AG04449 (cell line): ENCODE results near the gene RAPGEFL1.

Source experiments
- CTCF ChIA-PET: fragments of 350-600 bp; formaldehyde crosslinking; extraction: SDS; loops from one replicate; lab custom pipeline; 2021; ENCODE audit warnings: antibody characterized with exemption; lab: Yijun Ruan, JAX
- POLR2A ChIA-PET: fragments of 400-600, 350-600 bp; formaldehyde crosslinking; extraction: SDS; loops from one replicate; lab custom pipeline; 2020; ENCODE audit warnings: antibody characterized with exemption, inconsistent platforms; lab: Yijun Ruan, JAX
- DNase-seq: peaks from one replicate; pipeline ENCODE4 v3.0.0-alpha.2; 2010; ENCODE audit warnings: low read depth, low spot score
- H3K4me3 ChIP-seq: 2 replicates; pipeline ENCODE4 v1.5.1; 2011; ENCODE audit warnings: low read depth, mild to moderate bottlenecking, control low read depth, low read length
- TF ChIP-seq, protein P1 (sequence below): IDR thresholded peaks from one replicate; pipeline ENCODE4 v1.5.1; 2011; ENCODE audit warnings: mild to moderate bottlenecking, moderate library complexity, low read length, control low read depth, inconsistent platforms; ENCODE audit not compliant: insufficient read depth; ENCODE audit errors: missing control alignments

The RAPGEFL1 gene

GRCh38 chr17:40179923-40180659 lies 2.8 kb downstream of the RAPGEFL1 start:
- TF ChIP-seq, protein P1, sequence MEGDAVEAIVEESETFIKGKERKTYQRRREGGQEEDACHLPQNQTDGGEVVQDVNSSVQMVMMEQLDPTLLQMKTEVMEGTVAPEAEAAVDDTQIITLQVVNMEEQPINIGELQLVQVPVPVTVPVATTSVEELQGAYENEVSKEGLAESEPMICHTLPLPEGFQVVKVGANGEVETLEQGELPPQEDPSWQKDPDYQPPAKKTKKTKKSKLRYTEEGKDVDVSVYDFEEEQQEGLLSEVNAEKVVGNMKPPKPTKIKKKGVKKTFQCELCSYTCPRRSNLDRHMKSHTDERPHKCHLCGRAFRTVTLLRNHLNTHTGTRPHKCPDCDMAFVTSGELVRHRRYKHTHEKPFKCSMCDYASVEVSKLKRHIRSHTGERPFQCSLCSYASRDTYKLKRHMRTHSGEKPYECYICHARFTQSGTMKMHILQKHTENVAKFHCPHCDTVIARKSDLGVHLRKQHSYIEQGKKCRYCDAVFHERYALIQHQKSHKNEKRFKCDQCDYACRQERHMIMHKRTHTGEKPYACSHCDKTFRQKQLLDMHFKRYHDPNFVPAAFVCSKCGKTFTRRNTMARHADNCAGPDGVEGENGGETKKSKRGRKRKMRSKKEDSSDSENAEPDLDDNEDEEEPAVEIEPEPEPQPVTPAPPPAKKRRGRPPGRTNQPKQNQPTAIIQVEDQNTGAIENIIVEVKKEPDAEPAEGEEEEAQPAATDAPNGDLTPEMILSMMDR = no peak
- CTCF ChIA-PET = interaction anchor here (0.9 to 10.4 kb wide), 9 partner anchors 10 to 154 kb away, joined by 3 to 76 read pairs (median 8); no protein-coding TSS in a partner anchor
- no peak for DNase-seq
- no peak overlapping the region for H3K4me3 ChIP-seq
- POLR2A ChIA-PET = interaction anchor here (0.6 to 1.3 kb wide), 4 partner anchors 12 to 67 kb away, joined by 3 to 5 read pairs (median 4); no protein-coding TSS in a partner anchor

DNA sequence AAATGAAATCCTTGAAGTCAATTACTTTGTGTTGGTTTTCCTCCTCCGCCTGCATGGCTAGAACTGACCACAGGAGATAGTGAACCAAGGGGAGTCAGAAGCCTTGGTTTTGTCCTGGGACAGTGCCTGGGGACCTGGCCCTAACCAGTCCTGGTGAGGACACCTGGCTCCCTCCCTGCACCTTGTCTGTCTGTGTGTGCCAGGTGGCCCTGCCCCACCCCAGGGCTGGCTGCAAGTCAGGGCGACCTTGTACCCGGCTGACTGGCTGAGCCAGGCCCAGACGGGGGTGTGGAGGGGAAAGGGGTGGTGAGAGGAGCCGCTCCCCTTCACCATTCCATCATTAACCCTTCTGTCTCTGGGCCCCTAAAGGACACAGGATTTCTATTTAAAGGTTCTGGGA lies 3.4 kb downstream of the RAPGEFL1 start:
- no peak for DNase-seq
- H3K4me3 ChIP-seq = no peak overlapping the region
- POLR2A ChIA-PET = no interaction called here
- CTCF ChIA-PET = interaction anchor here (2.4 to 10.4 kb wide), 4 partner anchors 12 to 110 kb away, joined by 13 to 76 read pairs (median 31); no protein-coding TSS in a partner anchor
- TF ChIP-seq, protein P1 = no peak

DNA sequence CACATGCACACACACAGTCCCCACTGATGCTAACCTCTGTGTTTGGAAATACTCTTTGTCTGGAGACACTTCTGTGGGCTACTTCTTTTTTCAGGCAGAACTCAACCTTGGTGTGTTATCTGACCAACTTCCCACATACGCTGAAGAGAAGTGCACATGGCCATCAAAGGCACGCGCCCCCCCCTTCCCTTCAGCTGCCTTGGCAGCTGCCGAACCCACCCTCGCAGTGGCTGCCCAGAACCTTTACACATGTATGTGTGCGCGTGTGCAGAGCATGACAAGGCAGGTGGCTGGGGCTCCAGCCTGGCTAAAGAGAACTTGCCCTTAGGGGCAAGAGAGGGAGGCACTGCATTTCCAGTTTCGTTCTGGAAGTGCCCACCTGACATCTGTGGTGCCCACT lies 3.9 kb downstream of the RAPGEFL1 start:
- ChIA-PET POLR2A (no interaction called here), CTCF (interaction anchor here (2.4 to 10.4 kb wide), 4 partner anchors 11 to 110 kb away, joined by 13 to 76 read pairs (median 31); no protein-coding TSS in a partner anchor)
- DNase-seq = no peak
- TF ChIP-seq, protein P1 = no peak
- no peak overlapping the region for H3K4me3 ChIP-seq

- DNase-seq = no peak
- no peak overlapping the region for H3K4me3 ChIP-seq
- ChIA-PET POLR2A (no interaction called here), CTCF (interaction anchor here (2.0 to 10.4 kb wide), 2 partner anchors 10 to 156 kb away, joined by 6 to 76 read pairs; no protein-coding TSS in a partner anchor)
- TF ChIP-seq, protein P1 = no peak
Observed at GRCh38 chr17:40182606-40183005, 5.3 kb downstream of the RAPGEFL1 start.

DNA sequence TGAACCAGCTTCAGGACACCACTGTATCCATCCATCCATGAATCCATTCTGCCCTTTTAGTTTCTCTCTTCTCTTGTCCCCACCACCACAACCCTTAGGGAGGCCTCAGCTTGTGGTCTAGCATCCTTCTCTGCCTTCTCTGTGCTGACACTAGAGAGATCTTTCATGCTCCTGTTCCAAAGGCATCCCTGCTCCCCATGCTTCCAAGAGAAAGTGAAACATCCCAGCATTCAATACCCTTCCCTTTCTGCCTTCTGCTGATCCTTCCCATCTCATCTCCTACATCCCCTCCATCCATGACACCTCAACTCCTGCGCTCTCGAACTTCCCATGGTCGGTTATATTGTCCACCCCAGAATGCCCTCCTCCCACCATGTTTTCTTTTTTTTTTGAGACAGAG lies 10.0 kb downstream of the RAPGEFL1 start:
- ChIA-PET POLR2A (no interaction called here), CTCF (interaction anchor here (1.7 to 8.3 kb wide), 3 partner anchors 13 to 161 kb away, joined by 3 to 99 read pairs (median 88); partner anchors contain the start of gene CDC6)
- no peak for DNase-seq
- no peak overlapping the region for H3K4me3 ChIP-seq
- TF ChIP-seq, protein P1 = no peak

DNA sequence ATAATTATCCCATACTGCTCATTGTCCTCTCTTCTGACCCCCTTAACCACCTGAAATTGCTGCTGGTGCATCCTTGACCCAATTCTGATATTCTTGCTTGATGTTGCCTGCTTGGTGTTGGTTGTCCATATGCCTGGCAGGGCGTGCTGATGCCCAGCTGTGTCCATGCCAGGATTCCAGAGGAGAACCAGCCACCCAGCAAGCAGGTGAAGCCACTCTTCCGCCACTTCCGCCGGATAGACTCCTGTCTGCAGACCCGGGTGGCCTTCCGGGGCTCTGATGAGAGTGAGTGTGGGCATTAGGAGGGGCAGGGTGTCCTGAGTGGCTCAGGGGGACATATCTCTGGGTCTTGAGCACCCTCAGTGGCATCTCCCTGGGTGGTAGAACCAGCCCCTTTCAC lies 11.4 kb downstream of the RAPGEFL1 start:
- ChIA-PET CTCF (interaction anchor here (1.1 to 8.3 kb wide), 8 partner anchors 10 to 179 kb away, joined by 3 to 99 read pairs (median 21); partner anchors contain the start of genes CDC6 and RAPGEFL1), POLR2A (no interaction called here)
- TF ChIP-seq, protein P1 = no peak
- no peak for DNase-seq
- H3K4me3 ChIP-seq = no peak overlapping the region
